ENCODE measurements around the gene KCND1. TPM values are rescaled to one million over a fixed set of nuclear protein-coding genes. Genes with fewer than 3 reads are reported as not detected.

The KCND1 gene
- total and polyA plus RNA-seq, 2 of the 4 experiments (the other 2 are of a cell fraction): 0.36 to 1.8 TPM

DNA sequence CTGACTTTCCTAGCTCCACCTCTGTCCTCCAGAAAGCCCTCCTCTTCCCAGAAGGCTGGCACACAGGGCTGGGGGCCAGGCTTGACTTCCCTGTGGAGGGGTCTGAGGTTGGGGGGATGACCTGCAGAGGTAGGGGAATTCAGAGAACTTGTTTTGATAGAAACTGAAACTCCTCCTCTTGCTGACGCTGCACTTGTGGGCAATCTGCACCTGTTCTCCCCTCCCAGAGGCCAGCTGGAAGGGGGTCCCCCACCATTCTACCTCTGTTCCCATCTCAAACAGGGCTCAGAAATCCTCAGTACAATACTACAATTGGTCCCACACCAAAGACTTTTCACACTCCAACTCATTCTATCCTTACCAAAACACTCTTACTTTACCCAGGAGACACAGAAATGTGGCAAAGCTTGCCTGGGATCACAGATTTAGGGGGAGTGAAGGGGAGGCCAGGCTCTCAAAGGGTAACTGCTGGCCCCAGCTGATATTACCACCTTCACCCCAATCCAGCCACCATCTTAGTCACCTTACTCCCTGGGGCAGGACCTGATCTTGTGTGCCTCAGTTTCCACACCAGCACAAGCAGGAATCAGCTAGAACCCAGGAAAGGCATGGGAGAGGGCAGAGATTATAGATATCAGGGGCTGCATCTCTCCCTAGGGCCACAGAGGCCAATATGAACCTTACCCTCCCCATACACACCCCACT is 32.8 kb downstream of the KCND1 start:
- ATAC-seq (ENCODE audit: low read depth) (no peak), DNase-seq (no peak)
- in situ Hi-C loops (cut with MboI; ENCODE audit: low sequenced_read_pairs) (no loop called here), intact Hi-C loops (cut with micrococcal nuclease) (no loop called here), dilution Hi-C loops (cut with HindIII; ENCODE audit: low sequenced_read_pairs, unreplicated experiment) (no loop called here)
- Histone ChIP-seq H3K4me2 (ENCODE audit: low read depth, low read length) (no peak overlapping the region), H3K27me3 (ENCODE audit: control insufficient read depth, insufficient read depth, low read length) (no peaks in the 10 kb centered on the region), H2BK5ac (ENCODE audit: low read depth, low read length, poor library complexity, severe bottlenecking) (no peak overlapping the region), H3K9me3 (ENCODE audit: control insufficient read depth, insufficient read depth, low read length) (no peaks in the 10 kb centered on the region), H3K18ac (ENCODE audit: low read depth, low read length) (no peak overlapping the region), H3K36me3 (ENCODE audit: control insufficient read depth, insufficient read depth, low read length) (peaks cover 34% of the 10 kb centered on the region), H2AFZ (replicated peaks; ENCODE audit: low read length, poor library complexity) (no peak overlapping the region), H3K9me1 (ENCODE audit: insufficient read depth, low read length) (peaks cover 4% of the 10 kb centered on the region; the same call in 1 of the 2 replicates), H4K5ac (ENCODE audit: low read depth, low read length) (no peak overlapping the region), H4K20me1 (ENCODE audit: insufficient read depth, low read length) (peaks cover 43% of the 10 kb centered on the region), H3K4me3 (ENCODE audit: insufficient read depth, low read depth, low read length) (no peak overlapping the region), H2BK15ac (ENCODE audit: low read depth, low read length) (no peak overlapping the region), H2BK120ac (ENCODE audit: low read depth, low read length) (no peak overlapping the region), H3K14ac (replicated peaks; ENCODE audit: low read depth, low read length) (no peak overlapping the region), H2AK5ac (ENCODE audit: low read depth, low read length) (no peak overlapping the region), H4K91ac (ENCODE audit: insufficient read depth, low read depth, low read length) (no peak overlapping the region), H3K56ac (ENCODE audit: extremely low read depth, insufficient read depth, low read length) (no peak overlapping the region), H3K23ac (ENCODE audit: low read depth, low read length) (no peak overlapping the region), H3K4me1 (ENCODE audit: control insufficient read depth, insufficient read depth, low read length) (no peaks in the 10 kb centered on the region; the same call in 1 of the 2 replicates), H3K4ac (ENCODE audit: low read depth, low read length) (no peak overlapping the region), H4K8ac (ENCODE audit: low read depth in 2 of 2, low read length in 2 of 2) (no peak overlapping the region), H3K79me1 (ENCODE audit: low read depth in 1 of 2, low read length in 2 of 2) (peaks cover 0 to 51% of the 10 kb centered on the region in 2 experiments; a peak in 3 of 4 replicates), H3K9ac (ENCODE audit: low read depth, low read length) (no peak overlapping the region), H3K27ac (ENCODE audit: insufficient read depth, low read length) (no peak overlapping the region), H2BK20ac (ENCODE audit: low read depth, low read length) (no peak overlapping the region), H2AK9ac (replicated peaks; ENCODE audit: low read depth, low read length, poor library complexity) (no peak overlapping the region)
- BruUV-seq (replicated peaks): no TSS peak
- TF ChIP-seq, protein P1, sequence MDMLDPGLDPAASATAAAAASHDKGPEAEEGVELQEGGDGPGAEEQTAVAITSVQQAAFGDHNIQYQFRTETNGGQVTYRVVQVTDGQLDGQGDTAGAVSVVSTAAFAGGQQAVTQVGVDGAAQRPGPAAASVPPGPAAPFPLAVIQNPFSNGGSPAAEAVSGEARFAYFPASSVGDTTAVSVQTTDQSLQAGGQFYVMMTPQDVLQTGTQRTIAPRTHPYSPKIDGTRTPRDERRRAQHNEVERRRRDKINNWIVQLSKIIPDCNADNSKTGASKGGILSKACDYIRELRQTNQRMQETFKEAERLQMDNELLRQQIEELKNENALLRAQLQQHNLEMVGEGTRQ (IDR thresholded peaks at IDR 0.05; ENCODE audit: low read depth, low read length): no peak
- no peak for TF ChIP-seq MAZ (IDR thresholded peaks at IDR 0.05; ENCODE audit: borderline replicate concordance, low read depth, low read length)
- no peak for TF ChIP-seq POLR2A (IDR thresholded peaks at IDR 0.05; ENCODE audit: low read depth, low read length)
- TF ChIP-seq, protein P2, sequence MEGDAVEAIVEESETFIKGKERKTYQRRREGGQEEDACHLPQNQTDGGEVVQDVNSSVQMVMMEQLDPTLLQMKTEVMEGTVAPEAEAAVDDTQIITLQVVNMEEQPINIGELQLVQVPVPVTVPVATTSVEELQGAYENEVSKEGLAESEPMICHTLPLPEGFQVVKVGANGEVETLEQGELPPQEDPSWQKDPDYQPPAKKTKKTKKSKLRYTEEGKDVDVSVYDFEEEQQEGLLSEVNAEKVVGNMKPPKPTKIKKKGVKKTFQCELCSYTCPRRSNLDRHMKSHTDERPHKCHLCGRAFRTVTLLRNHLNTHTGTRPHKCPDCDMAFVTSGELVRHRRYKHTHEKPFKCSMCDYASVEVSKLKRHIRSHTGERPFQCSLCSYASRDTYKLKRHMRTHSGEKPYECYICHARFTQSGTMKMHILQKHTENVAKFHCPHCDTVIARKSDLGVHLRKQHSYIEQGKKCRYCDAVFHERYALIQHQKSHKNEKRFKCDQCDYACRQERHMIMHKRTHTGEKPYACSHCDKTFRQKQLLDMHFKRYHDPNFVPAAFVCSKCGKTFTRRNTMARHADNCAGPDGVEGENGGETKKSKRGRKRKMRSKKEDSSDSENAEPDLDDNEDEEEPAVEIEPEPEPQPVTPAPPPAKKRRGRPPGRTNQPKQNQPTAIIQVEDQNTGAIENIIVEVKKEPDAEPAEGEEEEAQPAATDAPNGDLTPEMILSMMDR (conservative IDR thresholded peaks at IDR 0.05; ENCODE audit: low read depth, low read length): no peak
- no peak for TF ChIP-seq CEBPB (IDR thresholded peaks at IDR 0.05; ENCODE audit: low read depth, low read length)
- TF ChIP-seq MAFK (IDR thresholded peaks at IDR 0.05; ENCODE audit: low read depth, low read length): no peak
- no peak for TF ChIP-seq FOS (IDR thresholded peaks at IDR 0.05; ENCODE audit: low read depth, low read length)
- TF ChIP-seq RFX5 (IDR thresholded peaks at IDR 0.05; ENCODE audit: low read depth, low read length): no peak
- TF ChIP-seq, protein P3, sequence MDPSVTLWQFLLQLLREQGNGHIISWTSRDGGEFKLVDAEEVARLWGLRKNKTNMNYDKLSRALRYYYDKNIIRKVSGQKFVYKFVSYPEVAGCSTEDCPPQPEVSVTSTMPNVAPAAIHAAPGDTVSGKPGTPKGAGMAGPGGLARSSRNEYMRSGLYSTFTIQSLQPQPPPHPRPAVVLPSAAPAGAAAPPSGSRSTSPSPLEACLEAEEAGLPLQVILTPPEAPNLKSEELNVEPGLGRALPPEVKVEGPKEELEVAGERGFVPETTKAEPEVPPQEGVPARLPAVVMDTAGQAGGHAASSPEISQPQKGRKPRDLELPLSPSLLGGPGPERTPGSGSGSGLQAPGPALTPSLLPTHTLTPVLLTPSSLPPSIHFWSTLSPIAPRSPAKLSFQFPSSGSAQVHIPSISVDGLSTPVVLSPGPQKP (IDR thresholded peaks at IDR 0.05; ENCODE audit: borderline replicate concordance, low read depth, low read length): no peak
- no CpG with 5 or more reads among the region's 1 CpG for WGBS, 2 experiments (ENCODE audit: extremely low coverage in 2 of 2, insufficient read length in 1 of 2)
- ChIA-PET CTCF (interaction anchor here (0.9 kb wide), 1 partner anchor 235 kb away, joined by 6 read pairs; no protein-coding TSS in a partner anchor), POLR2A (ENCODE audit: unreplicated experiment) (no interaction called here)

Data from IMR-90 (cell line).